Muscle of leg (tissue), 11 donors: ENCODE data around the gene ENPP3. TPM values are rescaled to one million over a fixed set of nuclear protein-coding genes. Genes with fewer than 3 reads are reported as not detected.

Experiments
- DNase-seq: peaks from one replicate; pipeline ENCODE4 v3.0.0; 2013
- H3K27ac ChIP-seq: one replicate; pipeline ENCODE4 v1.5.1; 2013; ENCODE audit warnings: mild to moderate bottlenecking, low read length, control low read depth
- H3K27me3 ChIP-seq: one replicate; pipeline ENCODE4 v1.6.1; 2013; ENCODE audit warnings: low read length; ENCODE audit not compliant: control insufficient read depth, insufficient read depth
- H3K36me3 ChIP-seq: one replicate; pipeline ENCODE4 v1.6.1; 2013; ENCODE audit warnings: low read length; ENCODE audit not compliant: control insufficient read depth, insufficient read depth
- H3K4me1 ChIP-seq: one replicate; pipeline ENCODE4 v1.6.1; 2013; ENCODE audit warnings: low read length; ENCODE audit not compliant: control insufficient read depth, insufficient read depth
- H3K4me3 ChIP-seq: one replicate; pipeline ENCODE4 v1.5.1; 2013; ENCODE audit warnings: low read length, control low read depth
- H3K9me3 ChIP-seq: replicated peaks from 2 replicates; pipeline ENCODE4 v1.6.1; 2013; ENCODE audit warnings: low read depth, low read length; ENCODE audit not compliant: control insufficient read depth
- WGBS: methylation state at CpG from one replicate; pipeline ENCODE4 v1.1.5; 2013; ENCODE audit warnings: missing lambda C conversion rate; ENCODE audit not compliant: insufficient coverage; 5-methylcytosine and 5-hydroxymethylcytosine counted together
- polyA plus RNA-seq, 8 donors: library from polyadenylated mRNA; unstranded; fragments of 120-200 nt; gene quantifications; one replicate each; pipeline versions ENCODE4 v1.2.1 to v1.2.3, GENCODE V29; 2013; ENCODE audit warnings: inconsistent platforms in 1 of 8, low replicate concordance in 1 of 8; ENCODE audit not compliant: insufficient read length in 8 of 8, insufficient read depth in 1 of 8
- total RNA-seq: library from RNA; stranded (reverse); fragments of 120-200 nt; gene quantifications from one replicate; pipeline ENCODE4 v1.2.4, GENCODE V29; 2013

The ENPP3 gene
- total and polyA plus RNA-seq, 9 donors, result 0.16 to 2.9 (median 0.34) TPM

DNA sequence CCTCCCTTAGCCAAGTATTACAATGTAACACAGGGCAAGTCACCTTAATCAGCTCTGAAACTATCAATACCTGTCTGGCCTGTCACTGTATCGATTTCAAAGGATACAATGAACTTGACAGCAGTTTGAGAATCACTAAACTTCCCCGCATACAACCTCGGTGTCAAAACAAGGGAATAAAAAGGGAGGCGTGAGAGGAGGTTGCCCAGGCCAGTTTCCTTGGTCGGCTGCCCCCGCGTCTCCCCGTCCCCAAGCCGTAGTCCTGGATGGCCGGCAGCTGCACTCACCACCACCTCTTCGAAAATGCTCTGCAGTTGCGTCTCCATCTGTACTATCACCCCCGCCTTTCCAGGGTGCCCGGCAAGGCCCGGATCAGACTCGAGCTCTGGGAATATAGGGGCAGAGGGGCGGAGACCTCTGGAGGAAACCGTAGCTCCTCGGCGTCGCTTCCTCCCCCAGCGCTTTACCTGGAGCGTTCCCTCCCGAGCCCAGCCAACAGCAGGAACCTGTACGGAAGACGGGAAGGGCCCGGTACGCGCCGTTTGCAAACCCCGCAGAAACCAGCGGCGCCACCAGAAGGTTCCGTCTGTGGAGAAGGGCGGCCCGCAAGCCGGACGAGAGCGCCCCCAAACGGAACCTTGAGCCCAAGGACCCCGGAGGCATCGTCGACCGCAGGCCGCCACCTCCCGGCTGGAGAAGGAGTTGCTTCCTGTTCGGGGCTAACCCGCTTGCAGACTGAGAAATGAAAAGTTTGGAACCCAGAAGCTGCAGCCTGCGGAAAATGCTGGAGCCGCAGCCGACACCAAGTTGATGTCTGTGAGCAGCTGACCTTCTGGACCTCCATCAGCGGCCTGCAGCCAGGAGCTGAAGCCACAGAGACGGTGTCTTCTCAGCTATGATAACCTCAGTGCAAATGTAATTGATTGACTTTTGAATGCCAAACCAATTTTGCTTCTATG, 9.1 kb upstream of the ENPP3 start, which contains the start of gene MED23:
MED23 (minus strand) TSS at position 519 of the 959 bp plus-strand sequence; CDS start at position 326, 193 bp downstream.
- under 1% methylated on average over 39 of the region's 53 CpGs for WGBS
- no peaks in the 10 kb centered on the region for H3K27me3 ChIP-seq

GRCh38 chr6:131628726-131629125, 8.4 kb upstream of the ENPP3 start:
- no CpG with 5 or more reads among the region's 1 CpG for WGBS
- Histone ChIP-seq H3K4me3 (peak overlapping the region; percentile 82), H3K27ac (no peak overlapping the region), H3K36me3 (peaks cover 5% of the 10 kb centered on the region), H3K4me1 (no peaks in the 10 kb centered on the region), H3K9me3 (no peaks in the 10 kb centered on the region), H3K27me3 (no peaks in the 10 kb centered on the region)
- DNase-seq, result no peak

More for the DNA sequence above, 9.1 kb upstream of the ENPP3 start, which contains the start of gene MED23:
- DNase-seq, result peak; percentile 97
- Histone ChIP-seq H3K9me3 (no peaks in the 10 kb centered on the region), H3K36me3 (peaks cover 11% of the 10 kb centered on the region), H3K4me3 (peak within 1 kb of the TSS; percentile 82), H3K27ac (peak within 1 kb of the TSS; percentile 76), H3K4me1 (no peaks in the 10 kb centered on the region)

- WGBS, result no CpG with 5 or more reads among the region's 2 CpGs
- DNase-seq, result no peak
- Histone ChIP-seq H3K27ac (no peak overlapping the region), H3K4me1 (no peaks in the 10 kb centered on the region), H3K36me3 (no peaks in the 10 kb centered on the region), H3K9me3 (no peaks in the 10 kb centered on the region), H3K27me3 (no peaks in the 10 kb centered on the region), H3K4me3 (no peak overlapping the region)
Measured at GRCh38 chr6:131629651-131630050, 7.5 kb upstream of the ENPP3 start.

DNA sequence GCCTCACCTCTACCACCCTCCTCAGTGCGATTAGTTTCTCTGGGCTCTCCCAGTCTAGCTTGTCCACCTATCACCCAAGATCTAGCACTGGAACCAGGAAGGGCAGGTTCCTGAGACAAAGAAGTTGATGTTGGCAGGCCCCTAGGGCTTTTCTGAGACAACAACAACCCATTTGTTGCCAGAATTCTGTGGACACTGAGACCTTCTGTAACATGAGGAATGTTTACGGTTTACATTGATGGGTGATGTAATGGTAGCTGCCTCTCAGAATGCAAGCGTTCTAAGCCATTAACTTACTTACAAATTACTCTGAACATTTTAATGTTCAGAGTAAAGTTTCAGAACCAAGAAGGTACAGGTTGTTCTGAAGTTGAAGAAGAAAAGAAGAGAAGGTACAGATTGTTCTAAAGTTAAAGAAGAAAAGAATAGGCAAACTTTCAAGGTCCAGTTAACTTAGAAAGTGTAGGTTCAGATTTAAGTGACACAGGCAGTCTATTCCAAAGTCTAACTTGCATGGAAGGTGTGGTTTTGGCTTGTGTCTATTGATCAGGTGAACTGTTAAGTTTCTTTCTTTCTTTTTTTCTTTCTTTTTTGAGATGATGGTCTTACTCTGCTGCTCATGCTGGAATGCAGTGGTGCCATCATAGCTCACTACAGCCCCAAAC, 5.3 kb upstream of the ENPP3 start:
- no CpG with 5 or more reads among the region's 3 CpGs for WGBS
- no peak overlapping the region for H3K27ac ChIP-seq
- no peaks in the 10 kb centered on the region for H3K27me3 ChIP-seq
- H3K4me1 ChIP-seq, result no peaks in the 10 kb centered on the region
- no peak overlapping the region for H3K4me3 ChIP-seq
- H3K36me3 ChIP-seq, result no peaks in the 10 kb centered on the region
- H3K9me3 ChIP-seq, result no peaks in the 10 kb centered on the region
- no peak for DNase-seq

- no peak overlapping the region for H3K4me3 ChIP-seq
- H3K27ac ChIP-seq, result no peak overlapping the region
- DNase-seq, result no peak
- H3K27me3 ChIP-seq, result no peaks in the 10 kb centered on the region
- whole genome bisulfite sequencing, result 72% methylated on average over 3 of the region's 11 CpGs
- H3K4me1 ChIP-seq, result no peaks in the 10 kb centered on the region
- H3K9me3 ChIP-seq, result no peaks in the 10 kb centered on the region
- no peaks in the 10 kb centered on the region for H3K36me3 ChIP-seq
Measured at GRCh38 chr6:131635384-131636340, 1.4 kb upstream of the ENPP3 start.

GRCh38 chr6:131638013-131638412, 911 bp downstream of the ENPP3 start:
- H3K9me3 ChIP-seq, result no peaks in the 10 kb centered on the region
- 85% methylated on average over 2 of the region's 2 CpGs for WGBS
- H3K4me3 ChIP-seq, result no peak overlapping the region
- H3K27ac ChIP-seq, result no peak overlapping the region
- DNase-seq, result no peak
- H3K36me3 ChIP-seq, result no peaks in the 10 kb centered on the region
- H3K27me3 ChIP-seq, result no peaks in the 10 kb centered on the region
- H3K4me1 ChIP-seq, result no peaks in the 10 kb centered on the region

GRCh38 chr6:131640100-131640499, 3.0 kb downstream of the ENPP3 start:
- Histone ChIP-seq H3K4me3 (no peak overlapping the region), H3K27me3 (no peaks in the 10 kb centered on the region), H3K9me3 (no peaks in the 10 kb centered on the region), H3K36me3 (no peaks in the 10 kb centered on the region), H3K27ac (no peak overlapping the region), H3K4me1 (no peaks in the 10 kb centered on the region)
- no CpG with 5 or more reads among the region's 2 CpGs for WGBS
- DNase-seq, result no peak

GRCh38 chr6:131640576-131640975, 3.5 kb downstream of the ENPP3 start:
- no peaks in the 10 kb centered on the region for H3K27me3 ChIP-seq
- no peaks in the 10 kb centered on the region for H3K9me3 ChIP-seq
- no peak for DNase-seq
- no peaks in the 10 kb centered on the region for H3K4me1 ChIP-seq
- H3K4me3 ChIP-seq, result no peak overlapping the region
- no CpG with 5 or more reads among the region's 3 CpGs for WGBS
- no peak overlapping the region for H3K27ac ChIP-seq
- no peaks in the 10 kb centered on the region for H3K36me3 ChIP-seq

- no peak for DNase-seq
- 93% methylated on average over 1 of the region's 1 CpG for WGBS
- Histone ChIP-seq H3K4me1 (no peaks in the 10 kb centered on the region), H3K9me3 (no peaks in the 10 kb centered on the region), H3K27ac (no peak overlapping the region), H3K27me3 (no peaks in the 10 kb centered on the region), H3K36me3 (no peaks in the 10 kb centered on the region), H3K4me3 (no peak overlapping the region)
Measured at GRCh38 chr6:131641554-131641953, 4.5 kb downstream of the ENPP3 start.
